Suprapubic skin (tissue), 4 donors: ENCODE measurements around the gene MAGI3. TPM values are rescaled to one million over a fixed set of nuclear protein-coding genes. Genes with fewer than 3 reads are reported as not detected.
"Not testable (repeated sequence)": the region's sequence is repeated elsewhere in the genome, so short reads cannot be mapped to it uniquely, and the experiment has no call there.

Experiments used
- DNase-seq, 2 donors: peaks; one replicate each; pipeline ENCODE4 v3.0.0-alpha.2; 2019; ENCODE audit warnings: low spot score in 2 of 2
- H3K27ac ChIP-seq: fragments of 200-600 bp; sonication (generic); one replicate; pipeline ENCODE4 v1.5.1; 2019
- H3K27me3 ChIP-seq: fragments of 200-600 bp; sonication (generic); one replicate; pipeline ENCODE4 v1.5.1; 2019
- H3K36me3 ChIP-seq: fragments of 200-600 bp; sonication (generic); one replicate; pipeline ENCODE4 v1.5.1; 2019
- H3K4me1 ChIP-seq: fragments of 200-600 bp; sonication (generic); one replicate; pipeline ENCODE4 v1.5.1; 2019
- H3K4me3 ChIP-seq: fragments of 200-600 bp; sonication (generic); one replicate; pipeline ENCODE4 v1.5.1; 2019; ENCODE audit warnings: mild to moderate bottlenecking
- H3K9me3 ChIP-seq: fragments of 200-600 bp; sonication (generic); one replicate; pipeline ENCODE4 v1.5.1; 2019
- EP300 ChIP-seq: sonication (generic); formaldehyde crosslinking; IDR thresholded peaks from one replicate; pipeline ENCODE4 v1.6.1; 2017; ENCODE audit warnings: antibody characterized with exemption
- POLR2A ChIP-seq, 2 donors: fragments of 450-650 bp; IDR thresholded peaks; one replicate each; pipeline ENCODE4 v1.6.1; 2017; ENCODE audit warnings: antibody characterized with exemption in 2 of 2, mild to moderate bottlenecking in 2 of 2, moderate library complexity in 2 of 2
- POLR2AphosphoS5 ChIP-seq, 3 donors: sonication (generic); formaldehyde crosslinking; IDR thresholded peaks; one replicate each; pipeline ENCODE4 v1.6.1; 2017; ENCODE audit warnings: antibody characterized with exemption in 3 of 3
- WGBS: methylation state at CpG from one replicate; pipeline ENCODE4 v1.1.5; 2018; 5-methylcytosine and 5-hydroxymethylcytosine counted together
- total RNA-seq, 4 donors: library from RNA; depleted of rRNA; stranded (reverse); fragments of >200 nt; gene quantifications; one replicate each; pipeline ENCODE4 v1.1.0, GENCODE V29; 2016
- TF ChIP-seq, protein P1 (sequence below), 2 donors: fragments of 200-600 bp in 1 of 2; fragments of 450-650 bp in 1 of 2; sonication (generic) in 1 of 2; IDR thresholded peaks; one replicate each; pipeline ENCODE4 v1.5.1; 2016 to 2019; ENCODE audit warnings: antibody characterized with exemption in 2 of 2, mild to moderate bottlenecking in 1 of 2, moderate library complexity in 1 of 2

The MAGI3 gene
- total RNA-seq, 4 donors from 2014 or later, result 8.3 to 18.8 (median 10.7) TPM

- H3K4me1 ChIP-seq, result peaks cover 2% of the 10 kb centered on the region
Observed at GRCh38 chr1:113405573-113405972, 15.3 kb downstream of the MAGI3 start.

DNA sequence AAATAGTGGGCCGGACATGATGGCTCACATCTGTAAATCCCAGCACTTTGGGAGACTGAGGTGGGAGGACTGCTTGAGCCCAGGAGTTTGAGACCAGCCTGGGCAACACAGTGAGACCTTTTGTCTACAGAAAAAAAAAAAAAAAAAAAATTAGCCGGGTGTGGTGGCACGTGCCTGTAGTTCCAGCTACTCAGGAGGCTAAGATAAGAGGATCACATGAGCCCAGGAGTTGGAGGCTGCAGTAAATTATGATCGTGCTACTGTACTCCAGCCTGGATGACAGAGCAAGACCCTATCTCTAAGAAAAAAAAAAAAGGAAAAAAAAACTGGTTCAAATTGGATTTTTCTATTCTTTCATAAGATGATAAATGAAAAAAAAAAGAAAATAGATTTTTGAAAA, 15.8 kb downstream of the MAGI3 start:
- not testable (repeated sequence) for H3K36me3 ChIP-seq, H3K4me1 ChIP-seq, H3K4me3 ChIP-seq, H3K27ac ChIP-seq, H3K27me3 ChIP-seq, H3K9me3 ChIP-seq, DNase-seq
- whole genome bisulfite sequencing, result 94% methylated on average over 4 of the region's 4 CpGs

More at GRCh38 chr1:113405573-113405972, 15.3 kb downstream of the MAGI3 start:
- Histone ChIP-seq H3K27me3 (no peaks in the 10 kb centered on the region), H3K9me3 (no peaks in the 10 kb centered on the region), H3K27ac (no peak overlapping the region), H3K36me3 (no peaks in the 10 kb centered on the region), H3K4me3 (no peak overlapping the region)
- no peak for DNase-seq
- 91% methylated on average over 2 of the region's 2 CpGs for WGBS
- TF ChIP-seq POLR2AphosphoS5 (IDR thresholded peaks at IDR 0.05) (no peak), EP300 (no peak), POLR2A (IDR thresholded peaks at IDR 0.05) (no peak)
- TF ChIP-seq, protein P1, sequence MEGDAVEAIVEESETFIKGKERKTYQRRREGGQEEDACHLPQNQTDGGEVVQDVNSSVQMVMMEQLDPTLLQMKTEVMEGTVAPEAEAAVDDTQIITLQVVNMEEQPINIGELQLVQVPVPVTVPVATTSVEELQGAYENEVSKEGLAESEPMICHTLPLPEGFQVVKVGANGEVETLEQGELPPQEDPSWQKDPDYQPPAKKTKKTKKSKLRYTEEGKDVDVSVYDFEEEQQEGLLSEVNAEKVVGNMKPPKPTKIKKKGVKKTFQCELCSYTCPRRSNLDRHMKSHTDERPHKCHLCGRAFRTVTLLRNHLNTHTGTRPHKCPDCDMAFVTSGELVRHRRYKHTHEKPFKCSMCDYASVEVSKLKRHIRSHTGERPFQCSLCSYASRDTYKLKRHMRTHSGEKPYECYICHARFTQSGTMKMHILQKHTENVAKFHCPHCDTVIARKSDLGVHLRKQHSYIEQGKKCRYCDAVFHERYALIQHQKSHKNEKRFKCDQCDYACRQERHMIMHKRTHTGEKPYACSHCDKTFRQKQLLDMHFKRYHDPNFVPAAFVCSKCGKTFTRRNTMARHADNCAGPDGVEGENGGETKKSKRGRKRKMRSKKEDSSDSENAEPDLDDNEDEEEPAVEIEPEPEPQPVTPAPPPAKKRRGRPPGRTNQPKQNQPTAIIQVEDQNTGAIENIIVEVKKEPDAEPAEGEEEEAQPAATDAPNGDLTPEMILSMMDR (IDR thresholded peaks at IDR 0.05), result no peak

- H3K36me3 ChIP-seq, result no peaks in the 10 kb centered on the region
- no peaks in the 10 kb centered on the region for H3K9me3 ChIP-seq
- H3K27ac ChIP-seq, result no peak overlapping the region
- no peaks in the 10 kb centered on the region for H3K27me3 ChIP-seq
- TF ChIP-seq EP300 (no peak), POLR2AphosphoS5 (IDR thresholded peaks at IDR 0.05) (no peak), POLR2A (IDR thresholded peaks at IDR 0.05) (no peak)
- TF ChIP-seq, protein P1 (IDR thresholded peaks at IDR 0.05), result no peak
- H3K4me3 ChIP-seq, result no peak overlapping the region
- DNase-seq, result no peak
- H3K4me1 ChIP-seq, result peaks cover 4% of the 10 kb centered on the region
Observed at GRCh38 chr1:113409363-113409762, 19.0 kb downstream of the MAGI3 start.

GRCh38 chr1:113412020-113412419, 21.7 kb downstream of the MAGI3 start:
- H3K9me3 ChIP-seq, H3K27me3 ChIP-seq, DNase-seq, H3K4me3 ChIP-seq, H3K4me1 ChIP-seq, H3K27ac ChIP-seq, H3K36me3 ChIP-seq: not testable (repeated sequence)
- WGBS, result 93% methylated on average over 4 of the region's 4 CpGs

- TF ChIP-seq, protein P1 (IDR thresholded peaks at IDR 0.05), result no peak
- TF ChIP-seq POLR2A (IDR thresholded peaks at IDR 0.05) (no peak), EP300 (no peak), POLR2AphosphoS5 (IDR thresholded peaks at IDR 0.05) (no peak)
- no peak for DNase-seq
- Histone ChIP-seq H3K36me3 (no peaks in the 10 kb centered on the region), H3K27ac (no peak overlapping the region), H3K27me3 (no peaks in the 10 kb centered on the region), H3K4me1 (peaks cover 3% of the 10 kb centered on the region), H3K9me3 (no peaks in the 10 kb centered on the region), H3K4me3 (no peak overlapping the region)
- 75% methylated on average over 6 of the region's 6 CpGs for WGBS
Observed at GRCh38 chr1:113415310-113416070, 25.2 kb downstream of the MAGI3 start.

DNA sequence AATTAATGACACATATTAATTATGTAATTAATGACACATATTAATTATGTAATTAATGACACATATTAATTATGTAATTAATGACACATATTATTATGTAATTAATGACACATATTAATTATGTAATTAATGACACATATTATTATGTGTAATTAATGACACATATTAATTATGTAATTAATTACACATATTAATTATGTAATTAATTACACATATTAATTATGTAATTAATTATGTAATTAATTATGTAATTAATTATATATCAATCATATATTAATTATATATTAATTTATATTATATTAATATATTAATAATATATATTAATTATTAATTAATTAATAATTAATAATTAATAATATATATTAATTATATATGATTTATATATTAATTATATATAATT, 25.8 kb downstream of the MAGI3 start:
- not testable (repeated sequence) for DNase-seq

GRCh38 chr1:113416496-113416895, 26.2 kb downstream of the MAGI3 start:
- Histone ChIP-seq H3K27ac (no peak overlapping the region), H3K4me1 (no peaks in the 10 kb centered on the region), H3K4me3 (no peak overlapping the region), H3K9me3 (no peaks in the 10 kb centered on the region), H3K27me3 (no peaks in the 10 kb centered on the region), H3K36me3 (no peaks in the 10 kb centered on the region)
- TF ChIP-seq, protein P1 (IDR thresholded peaks at IDR 0.05), result no peak
- TF ChIP-seq EP300 (no peak), POLR2A (IDR thresholded peaks at IDR 0.05) (no peak), POLR2AphosphoS5 (IDR thresholded peaks at IDR 0.05) (no peak)
- WGBS, result 89% methylated on average over 2 of the region's 2 CpGs
- no peak for DNase-seq

More for the DNA sequence above, 25.8 kb downstream of the MAGI3 start:
- not testable (repeated sequence) for H3K36me3 ChIP-seq, H3K4me3 ChIP-seq, H3K27ac ChIP-seq, H3K4me1 ChIP-seq, H3K27me3 ChIP-seq, H3K9me3 ChIP-seq
